ENCODE measurements around the gene DOK3.

GRCh38 chr5:177512736-177513380 lies 3.2 kb upstream of the DOK3 start:
- no peak for TF ChIP-seq CTCF (IDR thresholded peaks at IDR 0.05; ENCODE audit: extremely low read depth in 1 of 2, insufficient read depth in 1 of 2, low read depth in 1 of 2, low read length in 2 of 2)
- TF ChIP-seq POLR2A (IDR thresholded peaks at IDR 0.05; ENCODE audit: low read depth, low read length), result no peak
- no peak for TF ChIP-seq GATA2 (IDR thresholded peaks at IDR 0.05; ENCODE audit: insufficient read depth, insufficient read length, low read depth, low read length)
